Activated CD4-positive, alpha-beta T cell treated with anti-CD3 and anti-CD28 coated beads, Interleukin-2, amount 10 ng/mL, durations not matched to agents 7 days and 5 days (primary cell): Measurements from ENCODE around the gene ZNF780B. TPM values are rescaled to one million over a fixed set of nuclear protein-coding genes. Genes with fewer than 3 reads are reported as not detected.
A peak's percentile ranks its signal among the peaks of the same experiment; 100 is the strongest.

Source experiments
- CTCF ChIA-PET: fragments of 350-600 bp; sonication (Branson Sonifier 250); formaldehyde crosslinking; loops from one replicate; lab custom pipeline; 2021; ENCODE audit warnings: antibody characterized with exemption; lab: Charles Lee
- POLR2A ChIA-PET: fragments of 350-600 bp; sonication (Branson Sonifier 250); formaldehyde crosslinking; loops from one replicate; lab custom pipeline; 2021; ENCODE audit warnings: antibody characterized with exemption; lab: Charles Lee
- DNase-seq: peaks from one replicate; pipeline ENCODE4 v3.0.0-alpha.2; 2020
- H3K27ac Mint-ChIP-seq: one replicate; pipeline ENCODE4 v1.8.0; 2021; ENCODE audit warnings: mild to moderate bottlenecking, moderate library complexity, mixed read lengths
- H3K27me3 Mint-ChIP-seq: one replicate; pipeline ENCODE4 v1.8.0; 2021; ENCODE audit warnings: mixed read lengths
- H3K36me3 Mint-ChIP-seq: one replicate; pipeline ENCODE4 v1.8.0; 2021; ENCODE audit warnings: low read depth, mixed read lengths
- H3K4me1 Mint-ChIP-seq: one replicate; pipeline ENCODE4 v1.8.0; 2021; ENCODE audit warnings: mixed read lengths
- H3K4me3 Mint-ChIP-seq: one replicate; pipeline ENCODE4 v1.8.0; 2021; ENCODE audit warnings: mild to moderate bottlenecking, moderate library complexity, mixed read lengths
- H3K9me3 Mint-ChIP-seq: one replicate; pipeline ENCODE4 v1.8.0; 2021; ENCODE audit warnings: mixed read lengths
- total RNA-seq, 2 experiments: library from RNA; stranded (reverse); gene quantifications; one replicate each; pipeline ENCODE4 v1.2.3, GENCODE V29; 2021

ZNF780B gene
- 10 to 100 TPM; 28.3 to 30.5 TPM for total RNA-seq

GRCh38 chr19:40055832-40056504 is at the start of gene ZNF780B:
TSS of gene ZNF780B (minus strand) at chr19:40056231. CDS start at chr19:40050332, 5,899 bp downstream.
- ChIA-PET CTCF (interaction anchor here (0.5 to 1.4 kb wide), 2 partner anchors 31 to 100 kb away, joined by 3 to 4 read pairs; no protein-coding TSS in a partner anchor), POLR2A (interaction anchor here (0.5 to 0.6 kb wide), 2 partner anchors 47 to 102 kb away, joined by 3 read pairs; no protein-coding TSS in a partner anchor)
- Mint-ChIP-seq H3K27ac (peak within 1 kb of the TSS; percentile 97), H3K4me3 (peak within 1 kb of the TSS; percentile 99), H3K36me3 (peaks cover 30% of the 10 kb centered on the region), H3K9me3 (peaks cover 31% of the 10 kb centered on the region), H3K27me3 (peaks cover 21% of the 10 kb centered on the region), H3K4me1 (peaks cover 45% of the 10 kb centered on the region)
- DNase-seq, result peak; percentile 82

GRCh38 chr19:40104754-40105153 is 48.7 kb upstream of the ZNF780B start:
- ChIA-PET CTCF (interaction anchor here (0.7 kb wide), 1 partner anchor 194 kb away, joined by 3 read pairs; no protein-coding TSS in a partner anchor), POLR2A (no interaction called here)
- Mint-ChIP-seq H3K36me3 (no peaks in the 10 kb centered on the region), H3K4me1 (no peaks in the 10 kb centered on the region), H3K27me3 (peaks cover 9% of the 10 kb centered on the region), H3K9me3 (no peaks in the 10 kb centered on the region), H3K4me3 (no peak overlapping the region), H3K27ac (no peak overlapping the region)
- DNase-seq, result no peak

- ChIA-PET POLR2A (no interaction called here), CTCF (interaction anchor here (0.7 kb wide), 2 partner anchors 14 to 38 kb away, joined by 3 to 5 read pairs; no protein-coding TSS in a partner anchor)
- DNase-seq, result no peak
- Mint-ChIP-seq H3K4me3 (no peak overlapping the region), H3K27ac (no peak overlapping the region), H3K9me3 (no peaks in the 10 kb centered on the region), H3K36me3 (no peaks in the 10 kb centered on the region), H3K27me3 (peaks cover 16% of the 10 kb centered on the region), H3K4me1 (no peaks in the 10 kb centered on the region)
Observed at GRCh38 chr19:40103600-40103999, 47.6 kb upstream of the ZNF780B start.

GRCh38 chr19:40101813-40102212 is 45.8 kb upstream of the ZNF780B start:
- H3K27me3 Mint-ChIP-seq, result peaks cover 25% of the 10 kb centered on the region

GRCh38 chr19:40093416-40093815 is 37.4 kb upstream of the ZNF780B start:
- Mint-ChIP-seq H3K27me3 (peaks cover 15% of the 10 kb centered on the region), H3K36me3 (peaks cover 11% of the 10 kb centered on the region), H3K4me3 (no peak overlapping the region), H3K27ac (no peak overlapping the region), H3K9me3 (peaks cover 5% of the 10 kb centered on the region), H3K4me1 (peaks cover 26% of the 10 kb centered on the region)
- no peak for DNase-seq
- ChIA-PET CTCF (no interaction called here), POLR2A (no interaction called here)

More at GRCh38 chr19:40101813-40102212, 45.8 kb upstream of the ZNF780B start:
- Mint-ChIP-seq H3K9me3 (no peaks in the 10 kb centered on the region), H3K4me1 (no peaks in the 10 kb centered on the region), H3K27ac (no peak overlapping the region), H3K4me3 (no peak overlapping the region), H3K36me3 (no peaks in the 10 kb centered on the region)
- CTCF ChIA-PET, result no interaction called here
- POLR2A ChIA-PET, result no interaction called here
- no peak for DNase-seq

GRCh38 chr19:40091205-40092129 is 35.4 kb upstream of the ZNF780B start:
- POLR2A ChIA-PET, result interaction anchor here (0.7 kb wide), 1 partner anchor 36 kb away, joined by 3 read pairs; no protein-coding TSS in a partner anchor
- Mint-ChIP-seq H3K36me3 (peaks cover 21% of the 10 kb centered on the region), H3K27me3 (peaks cover 7% of the 10 kb centered on the region), H3K4me3 (peak overlapping the region; percentile 98), H3K9me3 (peaks cover 13% of the 10 kb centered on the region), H3K27ac (peak overlapping the region; percentile 99), H3K4me1 (peaks cover 36% of the 10 kb centered on the region)
- CTCF ChIA-PET, result interaction anchor here (1.1 kb wide), 1 partner anchor 120 kb away, joined by 3 read pairs; the partner anchor contains the start of gene PSMC4
- DNase-seq, result no peak

GRCh38 chr19:40090241-40091204 is 34.5 kb upstream of the ZNF780B start, which contains the start of gene ZNF780A:
TSS of gene ZNF780A (minus strand) at chr19:40090943. CDS start at chr19:40084753, 6,190 bp downstream.
- Mint-ChIP-seq H3K4me3 (peak within 1 kb of the TSS; percentile 98), H3K36me3 (peaks cover 20% of the 10 kb centered on the region), H3K9me3 (peaks cover 13% of the 10 kb centered on the region), H3K4me1 (peaks cover 36% of the 10 kb centered on the region), H3K27me3 (peaks cover 3% of the 10 kb centered on the region), H3K27ac (peak within 1 kb of the TSS; percentile 99)
- peak; percentile 83 for DNase-seq
- POLR2A ChIA-PET, result interaction anchor here (0.7 kb wide), 1 partner anchor 35 kb away, joined by 3 read pairs; no protein-coding TSS in a partner anchor
- CTCF ChIA-PET, result no interaction called here

GRCh38 chr19:40089462-40089861 is 33.4 kb upstream of the ZNF780B start:
- ChIA-PET CTCF (interaction anchor here (0.6 kb wide), 1 partner anchor 14 kb away, joined by 3 read pairs; no protein-coding TSS in a partner anchor), POLR2A (no interaction called here)
- Mint-ChIP-seq H3K9me3 (peaks cover 13% of the 10 kb centered on the region), H3K4me3 (peak overlapping the region; percentile 98), H3K27me3 (peaks cover 3% of the 10 kb centered on the region), H3K36me3 (peaks cover 26% of the 10 kb centered on the region), H3K4me1 (peaks cover 36% of the 10 kb centered on the region), H3K27ac (no peak overlapping the region)
- DNase-seq, result no peak

GRCh38 chr19:40088299-40089047 is 32.4 kb upstream of the ZNF780B start:
- peaks cover 3% of the 10 kb centered on the region for H3K27me3 Mint-ChIP-seq
- peaks cover 36% of the 10 kb centered on the region for H3K4me1 Mint-ChIP-seq
- POLR2A ChIA-PET, result no interaction called here
- no peak overlapping the region for H3K27ac Mint-ChIP-seq
- peaks cover 32% of the 10 kb centered on the region for H3K36me3 Mint-ChIP-seq
- peaks cover 13% of the 10 kb centered on the region for H3K9me3 Mint-ChIP-seq
- DNase-seq, result no peak
- no peak overlapping the region for H3K4me3 Mint-ChIP-seq
- CTCF ChIA-PET, result interaction anchor here (0.9 kb wide), 1 partner anchor 8 kb away, joined by 5 read pairs; no protein-coding TSS in a partner anchor

GRCh38 chr19:40084948-40085347 is 28.9 kb upstream of the ZNF780B start:
- Mint-ChIP-seq H3K27me3 (no peaks in the 10 kb centered on the region), H3K27ac (no peak overlapping the region), H3K9me3 (peaks cover 17% of the 10 kb centered on the region), H3K4me1 (peaks cover 23% of the 10 kb centered on the region), H3K36me3 (peaks cover 62% of the 10 kb centered on the region), H3K4me3 (no peak overlapping the region)
- CTCF ChIA-PET, result interaction anchor here (1.4 kb wide), 1 partner anchor 27 kb away, joined by 3 read pairs; no protein-coding TSS in a partner anchor
- POLR2A ChIA-PET, result no interaction called here
- no peak for DNase-seq

- ChIA-PET POLR2A (no interaction called here), CTCF (no interaction called here)
- Mint-ChIP-seq H3K36me3 (peaks cover 80% of the 10 kb centered on the region), H3K4me3 (no peak overlapping the region), H3K27ac (no peak overlapping the region), H3K27me3 (no peaks in the 10 kb centered on the region), H3K4me1 (no peaks in the 10 kb centered on the region), H3K9me3 (peaks cover 35% of the 10 kb centered on the region)
- no peak for DNase-seq
Observed at GRCh38 chr19:40081411-40081810, 25.4 kb upstream of the ZNF780B start.
